DND-41 (cell line): ENCODE measurements around the gene PTPRA.

Source experiments
- EZH2 ChIP-seq: IDR thresholded peaks from 3 replicates; pipeline ENCODE4 v1.6.1; 2012; ENCODE audit warnings: borderline replicate concordance, low read depth, mild to moderate bottlenecking, moderate library complexity, low read length, inconsistent platforms; ENCODE audit not compliant: severe bottlenecking
- TF ChIP-seq, protein P1 (sequence below): IDR thresholded peaks from 2 replicates; pipeline ENCODE4 v1.5.1; 2012; ENCODE audit warnings: borderline replicate concordance, low read length, moderate library complexity, mild to moderate bottlenecking; ENCODE audit not compliant: poor library complexity, severe bottlenecking; ENCODE audit errors: extremely low read depth

- TF ChIP-seq, protein P1, sequence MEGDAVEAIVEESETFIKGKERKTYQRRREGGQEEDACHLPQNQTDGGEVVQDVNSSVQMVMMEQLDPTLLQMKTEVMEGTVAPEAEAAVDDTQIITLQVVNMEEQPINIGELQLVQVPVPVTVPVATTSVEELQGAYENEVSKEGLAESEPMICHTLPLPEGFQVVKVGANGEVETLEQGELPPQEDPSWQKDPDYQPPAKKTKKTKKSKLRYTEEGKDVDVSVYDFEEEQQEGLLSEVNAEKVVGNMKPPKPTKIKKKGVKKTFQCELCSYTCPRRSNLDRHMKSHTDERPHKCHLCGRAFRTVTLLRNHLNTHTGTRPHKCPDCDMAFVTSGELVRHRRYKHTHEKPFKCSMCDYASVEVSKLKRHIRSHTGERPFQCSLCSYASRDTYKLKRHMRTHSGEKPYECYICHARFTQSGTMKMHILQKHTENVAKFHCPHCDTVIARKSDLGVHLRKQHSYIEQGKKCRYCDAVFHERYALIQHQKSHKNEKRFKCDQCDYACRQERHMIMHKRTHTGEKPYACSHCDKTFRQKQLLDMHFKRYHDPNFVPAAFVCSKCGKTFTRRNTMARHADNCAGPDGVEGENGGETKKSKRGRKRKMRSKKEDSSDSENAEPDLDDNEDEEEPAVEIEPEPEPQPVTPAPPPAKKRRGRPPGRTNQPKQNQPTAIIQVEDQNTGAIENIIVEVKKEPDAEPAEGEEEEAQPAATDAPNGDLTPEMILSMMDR: no peak
- no peak for TF ChIP-seq EZH2
Observed at GRCh38 chr20:3014179-3014578, 140.9 kb downstream of the PTPRA start.
